GM12801 (cell line): ENCODE results near the gene ANO2.

Source experiments
- TF ChIP-seq, protein P1 (sequence below): IDR thresholded peaks from one replicate; pipeline ENCODE4 v1.5.1; 2011; ENCODE audit warnings: control low read depth; ENCODE audit not compliant: insufficient read length; ENCODE audit errors: extremely low read depth

The ANO2 gene

DNA sequence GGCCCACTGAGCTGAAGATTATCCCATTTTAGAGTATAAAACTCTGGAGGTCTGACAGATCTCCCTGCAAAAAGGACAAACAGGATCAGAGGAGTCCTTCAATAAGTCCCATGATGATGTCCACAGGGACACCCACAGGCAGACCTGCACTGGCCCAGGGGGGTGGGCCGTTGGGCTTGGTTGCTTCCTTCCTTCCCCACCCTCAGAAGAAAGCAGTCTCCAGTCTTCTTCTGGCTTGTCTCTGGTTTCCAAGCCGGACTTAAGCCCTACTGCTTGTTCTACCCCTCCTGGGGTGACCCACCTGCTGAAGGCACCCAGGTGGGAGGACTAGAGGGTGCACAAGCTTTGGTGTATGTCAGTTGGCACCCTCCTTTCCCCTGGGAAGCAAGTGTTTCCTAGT, 209.0 kb downstream of the ANO2 start:
- TF ChIP-seq, protein P1, sequence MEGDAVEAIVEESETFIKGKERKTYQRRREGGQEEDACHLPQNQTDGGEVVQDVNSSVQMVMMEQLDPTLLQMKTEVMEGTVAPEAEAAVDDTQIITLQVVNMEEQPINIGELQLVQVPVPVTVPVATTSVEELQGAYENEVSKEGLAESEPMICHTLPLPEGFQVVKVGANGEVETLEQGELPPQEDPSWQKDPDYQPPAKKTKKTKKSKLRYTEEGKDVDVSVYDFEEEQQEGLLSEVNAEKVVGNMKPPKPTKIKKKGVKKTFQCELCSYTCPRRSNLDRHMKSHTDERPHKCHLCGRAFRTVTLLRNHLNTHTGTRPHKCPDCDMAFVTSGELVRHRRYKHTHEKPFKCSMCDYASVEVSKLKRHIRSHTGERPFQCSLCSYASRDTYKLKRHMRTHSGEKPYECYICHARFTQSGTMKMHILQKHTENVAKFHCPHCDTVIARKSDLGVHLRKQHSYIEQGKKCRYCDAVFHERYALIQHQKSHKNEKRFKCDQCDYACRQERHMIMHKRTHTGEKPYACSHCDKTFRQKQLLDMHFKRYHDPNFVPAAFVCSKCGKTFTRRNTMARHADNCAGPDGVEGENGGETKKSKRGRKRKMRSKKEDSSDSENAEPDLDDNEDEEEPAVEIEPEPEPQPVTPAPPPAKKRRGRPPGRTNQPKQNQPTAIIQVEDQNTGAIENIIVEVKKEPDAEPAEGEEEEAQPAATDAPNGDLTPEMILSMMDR: no peak

DNA sequence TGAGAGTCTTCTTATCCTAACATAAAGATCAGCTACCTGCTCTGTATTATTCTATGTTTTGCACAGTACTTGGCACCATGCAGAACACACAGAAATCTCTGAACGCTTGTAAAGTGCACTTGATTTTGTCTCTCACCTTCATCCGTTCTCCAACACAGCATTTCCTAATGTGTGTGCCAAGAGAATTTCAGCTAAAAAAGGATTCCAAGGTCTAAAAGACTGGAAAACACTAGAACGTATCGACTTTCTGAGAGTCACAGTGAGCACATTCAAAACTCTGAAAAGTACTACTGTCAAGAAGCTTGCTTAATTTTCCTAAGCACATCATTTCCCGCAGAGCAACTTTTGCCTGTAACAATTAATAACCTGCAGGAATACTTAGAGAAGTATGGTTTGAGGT, 211.1 kb downstream of the ANO2 start:
- TF ChIP-seq, protein P1: no peak

DNA sequence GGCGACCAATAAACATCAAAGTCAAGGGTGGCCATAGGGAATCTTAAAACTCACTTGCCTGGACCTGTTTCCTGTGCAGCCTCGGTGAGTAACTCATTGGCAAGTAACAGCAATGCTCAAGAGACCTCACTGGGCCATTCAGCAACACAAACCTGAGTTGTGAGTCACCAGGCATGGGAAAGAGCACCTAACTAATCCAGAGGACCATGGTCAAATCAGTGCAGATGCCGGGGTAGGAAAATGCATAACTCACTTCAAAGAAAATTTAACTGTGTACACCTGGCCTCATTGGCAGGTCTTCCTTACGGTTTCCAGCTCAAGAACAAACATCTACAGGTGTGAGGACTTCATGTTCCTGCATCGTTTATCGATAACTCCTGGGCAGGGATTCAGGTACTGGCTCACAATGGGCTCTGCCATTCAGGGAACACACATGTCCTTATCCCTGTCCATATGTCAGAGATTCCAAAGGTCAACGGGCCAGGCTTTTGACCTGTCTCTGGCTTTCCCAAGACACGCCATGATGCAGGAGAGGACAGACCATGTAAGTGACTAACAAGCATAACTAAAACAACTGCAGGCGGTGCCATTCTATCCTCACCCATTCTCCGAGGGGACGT, 211.8 kb downstream of the ANO2 start:
- TF ChIP-seq, protein P1: no peak

DNA sequence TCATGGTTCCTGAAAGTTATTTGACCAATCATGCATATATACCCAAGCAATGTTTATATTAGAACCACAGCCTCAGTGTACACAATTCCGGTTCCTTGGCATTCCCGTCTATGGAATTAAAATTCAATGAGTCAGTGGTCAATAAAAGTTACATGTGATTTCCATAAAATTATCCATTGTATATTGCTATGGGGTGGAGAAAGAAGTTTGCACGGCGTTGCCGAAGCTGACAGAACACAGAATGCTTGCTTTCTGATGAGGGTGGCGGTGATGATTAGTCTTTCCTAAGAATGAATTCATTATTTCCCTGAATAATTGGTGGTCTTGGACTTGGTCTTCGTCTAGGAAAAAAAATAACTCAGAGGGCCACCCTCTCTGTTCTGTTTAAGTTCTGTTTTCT, 214.1 kb downstream of the ANO2 start:
- TF ChIP-seq, protein P1: no peak

DNA sequence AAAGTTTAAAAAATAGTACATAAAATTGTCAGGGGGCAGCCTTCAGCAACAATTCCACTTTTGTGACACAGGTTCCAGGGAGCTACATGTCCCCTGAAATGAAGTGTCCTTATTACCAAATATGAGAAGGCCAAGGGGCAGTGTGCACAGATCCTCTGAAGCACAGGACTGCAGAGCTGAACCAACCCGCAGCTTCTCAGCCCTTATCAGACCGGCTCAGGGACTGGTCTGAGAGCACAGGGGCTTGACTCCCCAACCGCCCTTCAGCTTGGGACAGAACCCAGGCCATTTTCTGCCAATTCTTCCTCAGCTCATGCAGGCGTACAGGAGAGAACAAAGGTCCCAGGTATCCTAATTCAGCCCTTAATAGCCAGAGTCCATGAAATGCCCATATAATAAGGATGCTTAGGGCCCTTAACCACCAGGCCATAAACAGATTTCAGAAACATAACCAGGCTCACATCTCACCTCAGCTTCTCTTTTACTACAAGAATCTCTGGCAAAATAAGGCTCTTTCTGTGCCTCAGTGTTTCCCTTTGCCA, 221.3 kb downstream of the ANO2 start:
- TF ChIP-seq, protein P1: no peak

DNA sequence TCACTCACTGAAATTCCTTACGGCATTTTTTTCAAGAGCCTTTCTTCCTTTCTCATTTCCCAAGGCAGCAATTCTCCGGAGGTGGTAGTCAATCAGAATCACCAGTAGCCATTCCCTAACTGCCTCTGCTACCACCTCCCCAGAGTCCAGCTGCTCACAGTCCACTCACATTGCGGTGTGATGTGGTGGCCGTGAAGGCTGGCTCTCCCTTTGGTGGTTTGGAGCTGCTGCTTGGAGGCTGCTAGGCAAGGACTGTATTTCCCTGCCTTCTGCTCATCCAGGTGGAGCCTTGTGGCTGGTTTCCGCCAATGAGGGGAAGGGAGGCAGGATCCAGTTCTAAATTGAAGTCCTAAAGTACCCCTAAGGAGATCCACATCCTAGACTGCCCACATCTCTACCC, 222.0 kb downstream of the ANO2 start:
- TF ChIP-seq, protein P1: no peak

DNA sequence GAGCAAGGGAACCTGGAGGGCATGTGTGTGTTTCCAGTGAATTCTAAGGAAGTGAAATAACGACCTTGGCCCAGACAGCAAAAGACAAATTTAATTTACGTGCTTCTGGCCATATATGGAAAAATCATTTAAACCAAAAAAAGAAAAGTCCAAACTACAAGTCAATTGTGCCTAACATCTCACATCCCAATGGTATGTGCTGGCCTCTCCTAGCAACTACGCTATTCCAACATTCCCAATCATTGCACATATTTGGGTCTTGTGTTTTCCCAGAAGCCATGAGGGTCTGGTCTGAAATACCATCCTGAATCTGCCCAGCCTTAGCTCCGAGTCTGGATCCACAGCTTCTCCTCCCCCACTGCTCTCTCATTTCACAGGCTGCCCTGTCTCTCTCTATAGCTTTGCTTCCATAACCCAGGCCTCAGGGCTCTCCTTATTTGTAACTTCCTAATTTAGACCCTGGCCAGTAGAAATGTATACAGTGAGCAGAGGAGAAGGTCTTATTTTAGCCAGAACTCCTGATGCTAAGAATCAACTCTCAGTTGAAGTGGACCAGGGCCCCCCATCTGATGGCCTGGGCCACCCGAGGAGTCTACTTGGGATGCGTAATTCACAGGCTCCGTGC, 224.6 kb downstream of the ANO2 start:
- TF ChIP-seq, protein P1: no peak
